Keratinocyte (primary cell): ENCODE results near the gene MAP7. TPM values are rescaled to one million over a fixed set of nuclear protein-coding genes. Genes with fewer than 3 reads are reported as not detected.

Experiments used
- DNase-seq: peaks from one replicate; pipeline ENCODE4 v3.0.0-alpha.2; 2011; ENCODE audit warnings: low read depth, missing footprints, low spot score
- FAIRE-seq: peaks from 2 replicates; lab custom pipeline; 2011; peaks lifted over from hg19 to GRCh38; lab: Jason Lieb, UNC
- H2AFZ ChIP-seq: 2 replicates; pipeline ENCODE4 v1.6.0; 2012; ENCODE audit warnings: low read length, control low read depth, inconsistent platforms; ENCODE audit not compliant: control insufficient read depth
- H3K27ac ChIP-seq: 2 replicates; pipeline ENCODE4 v1.5.1; 2011; ENCODE audit warnings: low read length; ENCODE audit not compliant: control insufficient read depth, insufficient read depth
- H3K27me3 ChIP-seq: 3 replicates; pipeline ENCODE4 v1.6.0; 2011; ENCODE audit warnings: low read length; ENCODE audit not compliant: control insufficient read depth, insufficient read depth; ENCODE audit errors: extremely low read depth
- H3K36me3 ChIP-seq, 2 experiments: 2 replicates in 1 of 2; 3 replicates in 1 of 2; pipeline ENCODE4 v1.5.1; 2011; ENCODE audit warnings: low read length in 2 of 2, mild to moderate bottlenecking in 1 of 2; ENCODE audit not compliant: control insufficient read depth in 2 of 2, insufficient read depth in 2 of 2; ENCODE audit errors: extremely low read depth in 1 of 2
- H3K4me1 ChIP-seq: 3 replicates; pipeline ENCODE4 v1.5.1; 2011; ENCODE audit warnings: low read length; ENCODE audit not compliant: control insufficient read depth, insufficient read depth; ENCODE audit errors: extremely low read depth
- H3K4me2 ChIP-seq: 3 replicates; pipeline ENCODE4 v1.6.0; 2011; ENCODE audit warnings: low read depth, low read length; ENCODE audit not compliant: control insufficient read depth, insufficient read depth; ENCODE audit errors: extremely low read depth
- H3K4me3 ChIP-seq, 3 experiments: fragments of 200-600 bp in 1 of 3; sonication (generic) in 1 of 3; 2 replicates in 2 of 3; 3 replicates in 1 of 3; pipeline ENCODE4 v1.5.1; 2011 to 2016; ENCODE audit warnings: low read length in 3 of 3, mild to moderate bottlenecking in 3 of 3, control low read depth in 2 of 3, inconsistent platforms in 1 of 3, low read depth in 1 of 3, mixed read lengths in 1 of 3, mixed run types in 1 of 3, moderate library complexity in 1 of 3; ENCODE audit not compliant: control insufficient read depth in 2 of 3, insufficient read depth in 2 of 3; ENCODE audit errors: extremely low read depth in 1 of 3
- H3K79me2 ChIP-seq: 2 replicates; pipeline ENCODE4 v1.6.0; 2012; ENCODE audit warnings: low read length; ENCODE audit not compliant: control insufficient read depth, insufficient read depth
- H3K9ac ChIP-seq: 3 replicates; pipeline ENCODE4 v1.6.0; 2011; ENCODE audit warnings: low read length; ENCODE audit not compliant: control insufficient read depth, insufficient read depth; ENCODE audit errors: extremely low read depth
- H3K9me1 ChIP-seq: 3 replicates; pipeline ENCODE4 v1.6.0; 2011; ENCODE audit warnings: low read length; ENCODE audit not compliant: control insufficient read depth, insufficient read depth; ENCODE audit errors: extremely low read depth
- H3K9me3 ChIP-seq: 2 replicates; pipeline ENCODE4 v1.5.1; 2012; ENCODE audit warnings: low read depth, low read length; ENCODE audit not compliant: control insufficient read depth
- H4K20me1 ChIP-seq: 3 replicates; pipeline ENCODE4 v1.6.0; 2011; ENCODE audit warnings: low read length; ENCODE audit not compliant: control insufficient read depth, insufficient read depth; ENCODE audit errors: extremely low read depth
- EZH2 ChIP-seq: IDR thresholded peaks from one replicate; pipeline ENCODE4 v1.6.1; 2012; ENCODE audit warnings: inconsistent platforms, mild to moderate bottlenecking, low read length, moderate library complexity
- dilution Hi-C: fragments of 300-500 bp; cut with MboI; formaldehyde crosslinking; loops from one replicate; pipeline ENCODE4 v1.7.0; 2020; ENCODE audit warnings: low sequenced_read_pairs; ENCODE audit not compliant: extremely low pct_ligation_motif_present
- polyA plus RNA-seq, 5 experiments: library from polyadenylated mRNA; depleted of rRNA in 3 of 5; stranded (reverse) in 3 of 5; stranded (forward) in 1 of 5; unstranded in 1 of 5; fragments of >200 nt; gene quantifications; 1 replicate in 1 of 5; 2 replicates in 3 of 5; 3 replicates in 1 of 5; pipeline versions ENCODE4 v1.2.1 to v1.2.3, GENCODE V29; 2011 to 2012; ENCODE audit warnings: missing spikeins in 2 of 5, low read depth in 1 of 5, low replicate concordance in 1 of 5
- TF ChIP-seq, protein P1 (sequence below), 3 experiments: IDR thresholded peaks in 1 of 3; conservative IDR thresholded peaks in 1 of 3; optimal IDR thresholded peaks in 1 of 3; 2 replicates in 2 of 3; 3 replicates in 1 of 3; pipeline versions ENCODE3 to v1.5.1; 2011; ENCODE audit warnings: low read length in 3 of 3, mild to moderate bottlenecking in 3 of 3, moderate library complexity in 2 of 3, control low read depth in 1 of 3, inconsistent platforms in 1 of 3; ENCODE audit not compliant: insufficient read depth in 2 of 3; ENCODE audit errors: extremely low read depth in 1 of 3

Gene MAP7
- polyA plus RNA-seq, 1 donor (not counting 4 experiments of a cell fraction or from before 2014, with no cell fraction given): 11.8 TPM

DNA sequence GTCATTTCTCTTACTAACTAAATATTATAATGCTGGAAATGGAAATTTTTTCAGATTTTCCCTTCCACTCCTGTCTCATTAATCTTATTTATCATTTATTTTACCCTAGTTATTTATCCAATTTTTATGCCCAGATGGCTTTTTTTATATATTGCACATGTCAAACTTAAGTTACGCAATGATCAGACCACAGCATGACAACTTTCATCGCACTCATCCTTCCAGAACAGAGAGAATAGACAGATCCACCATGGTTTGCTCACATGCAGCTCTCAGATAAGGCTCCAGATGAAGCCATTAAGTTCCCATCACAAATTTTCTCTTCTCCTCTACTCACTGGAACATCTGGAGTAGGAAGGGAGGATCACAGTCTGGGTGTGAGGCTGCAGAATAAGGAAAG lies 48.7 kb downstream of the MAP7 start:
- Histone ChIP-seq H3K9ac (no peak overlapping the region), H3K4me1 (peaks cover 3% of the 10 kb centered on the region), H3K9me3 (no peaks in the 10 kb centered on the region), H3K27me3 (no peaks in the 10 kb centered on the region), H3K27ac (no peak overlapping the region), H3K36me3 (no peaks in the 10 kb centered on the region), H3K4me2 (no peak overlapping the region), H3K79me2 (peaks cover 3% of the 10 kb centered on the region), H4K20me1 (no peaks in the 10 kb centered on the region), H3K9me1 (no peaks in the 10 kb centered on the region), H3K4me3 (no peak overlapping the region), H2AFZ (no peak overlapping the region)
- TF ChIP-seq, protein P1, sequence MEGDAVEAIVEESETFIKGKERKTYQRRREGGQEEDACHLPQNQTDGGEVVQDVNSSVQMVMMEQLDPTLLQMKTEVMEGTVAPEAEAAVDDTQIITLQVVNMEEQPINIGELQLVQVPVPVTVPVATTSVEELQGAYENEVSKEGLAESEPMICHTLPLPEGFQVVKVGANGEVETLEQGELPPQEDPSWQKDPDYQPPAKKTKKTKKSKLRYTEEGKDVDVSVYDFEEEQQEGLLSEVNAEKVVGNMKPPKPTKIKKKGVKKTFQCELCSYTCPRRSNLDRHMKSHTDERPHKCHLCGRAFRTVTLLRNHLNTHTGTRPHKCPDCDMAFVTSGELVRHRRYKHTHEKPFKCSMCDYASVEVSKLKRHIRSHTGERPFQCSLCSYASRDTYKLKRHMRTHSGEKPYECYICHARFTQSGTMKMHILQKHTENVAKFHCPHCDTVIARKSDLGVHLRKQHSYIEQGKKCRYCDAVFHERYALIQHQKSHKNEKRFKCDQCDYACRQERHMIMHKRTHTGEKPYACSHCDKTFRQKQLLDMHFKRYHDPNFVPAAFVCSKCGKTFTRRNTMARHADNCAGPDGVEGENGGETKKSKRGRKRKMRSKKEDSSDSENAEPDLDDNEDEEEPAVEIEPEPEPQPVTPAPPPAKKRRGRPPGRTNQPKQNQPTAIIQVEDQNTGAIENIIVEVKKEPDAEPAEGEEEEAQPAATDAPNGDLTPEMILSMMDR (optimal IDR thresholded peaks at IDR 0.05 in 1 of 3, IDR thresholded peaks at IDR 0.05 in 1 of 3, conservative IDR thresholded peaks at IDR 0.05 in 1 of 3; ENCODE audit: extremely low read depth in 1 of 3, insufficient read depth in 2 of 3, low read length in 3 of 3): no peak
- no peak for TF ChIP-seq EZH2
- dilution Hi-C loops: no loop called here
- no peak for FAIRE-seq
- no peak for DNase-seq

DNA sequence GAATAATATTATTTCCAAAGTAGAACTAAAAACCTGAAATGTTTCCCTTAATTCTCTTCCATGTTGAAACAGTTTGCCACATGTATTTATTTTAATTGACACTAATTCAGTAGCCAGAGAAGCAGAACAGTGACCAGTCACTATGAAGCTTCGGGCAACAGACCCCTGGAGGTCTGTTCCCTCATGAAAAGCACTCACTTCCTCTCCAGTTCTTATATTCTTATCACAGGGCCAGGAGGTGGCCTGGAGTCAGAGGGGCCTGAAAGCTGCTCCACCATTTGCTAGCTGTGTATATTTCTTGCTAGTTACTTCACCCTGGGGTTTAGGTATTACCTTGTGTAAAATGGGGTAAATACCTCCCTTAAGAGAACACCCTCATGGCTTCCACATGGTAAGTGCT lies 49.1 kb downstream of the MAP7 start:
- dilution Hi-C loops: no loop called here
- DNase-seq (no peak), FAIRE-seq (no peak)
- H3K27me3 ChIP-seq: no peaks in the 10 kb centered on the region
- TF ChIP-seq, protein P1 (optimal IDR thresholded peaks at IDR 0.05 in 1 of 3, IDR thresholded peaks at IDR 0.05 in 1 of 3, conservative IDR thresholded peaks at IDR 0.05 in 1 of 3; ENCODE audit: extremely low read depth in 1 of 3, insufficient read depth in 2 of 3, low read length in 3 of 3): no peak
- TF ChIP-seq EZH2: no peak
- H3K9ac ChIP-seq: no peak overlapping the region
- H3K36me3 ChIP-seq: no peaks in the 10 kb centered on the region
- H3K79me2 ChIP-seq: peaks cover 2% of the 10 kb centered on the region
- H4K20me1 ChIP-seq: no peaks in the 10 kb centered on the region
- H3K9me3 ChIP-seq: no peaks in the 10 kb centered on the region
- no peak overlapping the region for H3K27ac ChIP-seq
- no peak overlapping the region for H3K4me2 ChIP-seq
- H3K4me3 ChIP-seq: no peak overlapping the region
- peaks cover 3% of the 10 kb centered on the region for H3K4me1 ChIP-seq
- H3K9me1 ChIP-seq: no peaks in the 10 kb centered on the region
- H2AFZ ChIP-seq: no peak overlapping the region
